ENCODE measurements around the gene LRRC42. TPM values are rescaled to one million over a fixed set of nuclear protein-coding genes. Genes with fewer than 3 reads are reported as not detected.

Gene LRRC42
- total RNA-seq, 1 donor, result 38.7 TPM

DNA sequence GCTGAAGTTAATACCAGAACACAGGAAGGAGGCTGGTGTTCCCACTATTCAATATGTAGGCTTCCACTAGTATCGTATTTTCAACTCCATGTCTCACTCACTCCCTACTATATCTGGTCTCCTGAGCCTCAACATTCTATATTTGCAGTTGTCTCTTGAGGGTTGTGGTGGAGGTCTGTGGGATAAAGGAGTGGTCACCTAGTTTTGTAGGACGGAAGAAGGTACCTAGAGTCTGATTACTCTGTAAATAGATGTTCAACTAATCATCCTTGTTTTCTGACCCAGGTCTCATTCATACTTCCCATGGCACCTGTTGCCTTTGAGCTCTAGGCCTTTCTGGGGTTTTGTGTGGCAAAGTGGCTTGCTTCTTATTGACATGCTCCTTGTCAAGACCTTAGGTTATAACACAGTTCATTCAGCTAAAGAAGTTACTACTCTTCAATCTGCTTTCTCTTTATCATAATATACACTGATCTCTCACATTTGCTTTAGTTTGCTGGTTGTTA lies 18.7 kb upstream of the LRRC42 start:
- Histone ChIP-seq H3K27me3 (ENCODE audit: insufficient read depth, low read length) (no peaks in the 10 kb centered on the region), H3K36me3 (ENCODE audit: insufficient read depth, low read length) (peaks cover 21% of the 10 kb centered on the region), H3K4me3 (ENCODE audit: insufficient read depth, low read length) (no peak overlapping the region), H4K20me1 (ENCODE audit: insufficient read depth, low read length) (no peaks in the 10 kb centered on the region), H2AFZ (ENCODE audit: low read length) (no peak overlapping the region), H3K79me2 (ENCODE audit: insufficient read depth, low read length) (no peaks in the 10 kb centered on the region), H3K27ac (ENCODE audit: low read depth, low read length) (no peak overlapping the region), H3K9me3 (ENCODE audit: low read depth, low read length) (no peaks in the 10 kb centered on the region), H3K4me2 (ENCODE audit: insufficient read depth, low read length) (no peak overlapping the region), H3K4me1 (ENCODE audit: insufficient read depth, low read length) (no peaks in the 10 kb centered on the region)
- no peak for DNase-seq (ENCODE audit: insufficient read length, low spot score, missing footprints)
- TF ChIP-seq, protein P1, sequence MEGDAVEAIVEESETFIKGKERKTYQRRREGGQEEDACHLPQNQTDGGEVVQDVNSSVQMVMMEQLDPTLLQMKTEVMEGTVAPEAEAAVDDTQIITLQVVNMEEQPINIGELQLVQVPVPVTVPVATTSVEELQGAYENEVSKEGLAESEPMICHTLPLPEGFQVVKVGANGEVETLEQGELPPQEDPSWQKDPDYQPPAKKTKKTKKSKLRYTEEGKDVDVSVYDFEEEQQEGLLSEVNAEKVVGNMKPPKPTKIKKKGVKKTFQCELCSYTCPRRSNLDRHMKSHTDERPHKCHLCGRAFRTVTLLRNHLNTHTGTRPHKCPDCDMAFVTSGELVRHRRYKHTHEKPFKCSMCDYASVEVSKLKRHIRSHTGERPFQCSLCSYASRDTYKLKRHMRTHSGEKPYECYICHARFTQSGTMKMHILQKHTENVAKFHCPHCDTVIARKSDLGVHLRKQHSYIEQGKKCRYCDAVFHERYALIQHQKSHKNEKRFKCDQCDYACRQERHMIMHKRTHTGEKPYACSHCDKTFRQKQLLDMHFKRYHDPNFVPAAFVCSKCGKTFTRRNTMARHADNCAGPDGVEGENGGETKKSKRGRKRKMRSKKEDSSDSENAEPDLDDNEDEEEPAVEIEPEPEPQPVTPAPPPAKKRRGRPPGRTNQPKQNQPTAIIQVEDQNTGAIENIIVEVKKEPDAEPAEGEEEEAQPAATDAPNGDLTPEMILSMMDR (IDR thresholded peaks at IDR 0.05; ENCODE audit: extremely low read depth, low read depth, low read length), result no peak

DNA sequence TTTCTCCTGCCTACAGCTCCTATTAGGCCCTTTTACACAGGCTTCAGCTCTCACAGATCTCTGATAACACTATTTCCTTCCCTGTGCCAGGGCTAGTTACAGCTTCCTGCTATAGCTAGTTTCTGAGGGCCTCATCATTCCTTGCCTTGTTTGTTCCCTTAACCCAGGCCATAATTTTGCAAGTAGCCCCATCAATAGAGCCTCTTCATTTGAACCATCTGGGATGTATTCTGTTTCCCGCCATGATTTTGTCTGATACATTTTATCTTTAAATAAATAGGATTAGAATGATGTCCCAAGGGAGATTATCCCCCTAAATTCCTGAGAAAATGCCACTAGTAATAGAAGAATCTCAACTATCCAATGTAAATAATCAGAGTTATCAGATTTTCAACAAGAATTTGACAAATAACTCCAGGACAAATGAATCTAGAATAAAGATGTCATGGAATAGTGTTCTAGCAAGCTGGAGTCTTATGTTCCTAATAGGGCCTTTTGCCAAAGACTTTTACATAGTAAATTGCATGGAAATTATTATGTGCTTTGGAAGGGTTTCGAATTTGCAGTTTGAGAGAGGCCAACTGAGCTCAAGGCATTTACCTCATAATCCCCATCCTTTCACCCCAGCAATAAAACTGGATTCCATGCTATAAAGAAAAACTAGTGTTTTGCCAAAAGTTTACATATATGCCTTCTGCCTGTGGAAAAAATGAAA lies 16.7 kb upstream of the LRRC42 start:
- H4K20me1 ChIP-seq (ENCODE audit: insufficient read depth, low read length), result no peaks in the 10 kb centered on the region
- no peaks in the 10 kb centered on the region for H3K4me1 ChIP-seq (ENCODE audit: insufficient read depth, low read length)
- no peak overlapping the region for H2AFZ ChIP-seq (ENCODE audit: low read length)
- H3K9me3 ChIP-seq (ENCODE audit: low read depth, low read length), result peaks cover 1% of the 10 kb centered on the region
- H3K36me3 ChIP-seq (ENCODE audit: insufficient read depth, low read length), result peaks cover 13% of the 10 kb centered on the region
- TF ChIP-seq, protein P1 (IDR thresholded peaks at IDR 0.05; ENCODE audit: extremely low read depth, low read depth, low read length), result no peak
- no peak overlapping the region for H3K4me3 ChIP-seq (ENCODE audit: insufficient read depth, low read length)
- H3K27ac ChIP-seq (ENCODE audit: low read depth, low read length), result no peak overlapping the region
- no peaks in the 10 kb centered on the region for H3K79me2 ChIP-seq (ENCODE audit: insufficient read depth, low read length)
- H3K4me2 ChIP-seq (ENCODE audit: insufficient read depth, low read length), result no peak overlapping the region
- H3K27me3 ChIP-seq (ENCODE audit: insufficient read depth, low read length), result no peaks in the 10 kb centered on the region
- no peak for DNase-seq (ENCODE audit: insufficient read length, low spot score, missing footprints)

DNA sequence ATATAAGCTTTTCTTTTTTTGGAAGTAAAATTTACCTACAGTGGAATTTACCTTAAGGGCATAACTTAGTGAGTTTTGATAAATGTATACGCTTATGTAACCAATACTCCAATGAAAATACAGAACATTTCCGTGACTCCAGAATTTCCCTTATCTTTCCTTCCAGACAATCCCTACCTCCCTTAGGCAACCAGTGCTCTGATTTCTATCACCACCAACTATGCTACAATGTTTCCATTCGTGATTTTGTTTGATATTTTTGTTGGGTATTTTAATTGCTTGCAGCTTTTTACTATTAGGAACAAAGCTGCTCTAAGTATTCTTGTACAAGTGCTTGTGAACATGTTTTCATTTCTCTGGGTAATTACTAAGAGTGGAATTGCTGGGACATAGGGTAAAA lies 15.2 kb upstream of the LRRC42 start:
- Histone ChIP-seq H3K4me1 (ENCODE audit: insufficient read depth, low read length) (no peaks in the 10 kb centered on the region), H3K27me3 (ENCODE audit: insufficient read depth, low read length) (no peaks in the 10 kb centered on the region), H3K4me3 (ENCODE audit: insufficient read depth, low read length) (no peak overlapping the region), H2AFZ (ENCODE audit: low read length) (no peak overlapping the region), H3K36me3 (ENCODE audit: insufficient read depth, low read length) (peaks cover 13% of the 10 kb centered on the region), H3K9me3 (ENCODE audit: low read depth, low read length) (peaks cover 1% of the 10 kb centered on the region), H3K4me2 (ENCODE audit: insufficient read depth, low read length) (no peak overlapping the region), H3K79me2 (ENCODE audit: insufficient read depth, low read length) (no peaks in the 10 kb centered on the region), H3K27ac (ENCODE audit: low read depth, low read length) (no peak overlapping the region), H4K20me1 (ENCODE audit: insufficient read depth, low read length) (no peaks in the 10 kb centered on the region)
- TF ChIP-seq, protein P1 (IDR thresholded peaks at IDR 0.05; ENCODE audit: extremely low read depth, low read depth, low read length), result no peak
- no peak for DNase-seq (ENCODE audit: insufficient read length, low spot score, missing footprints)

DNA sequence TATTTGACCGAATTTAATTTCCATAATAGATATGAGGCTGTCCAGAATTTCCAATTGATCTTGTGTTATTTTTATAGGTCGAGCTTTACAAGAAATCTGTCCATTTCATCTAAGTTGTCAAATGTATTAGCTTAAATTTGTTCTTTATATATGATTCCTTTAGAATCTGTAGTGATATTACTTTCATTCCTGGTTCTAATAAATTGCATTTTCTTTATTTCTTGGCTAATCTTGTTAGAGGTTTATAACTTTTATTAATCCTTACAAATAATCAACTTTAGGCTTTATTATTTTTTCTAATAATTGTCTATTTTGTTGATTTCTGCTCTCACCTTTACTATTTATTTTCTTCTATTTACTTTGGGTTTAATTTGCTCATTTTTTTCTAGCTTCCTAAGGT lies 14.6 kb upstream of the LRRC42 start:
- no peaks in the 10 kb centered on the region for H3K79me2 ChIP-seq (ENCODE audit: insufficient read depth, low read length)
- H3K4me3 ChIP-seq (ENCODE audit: insufficient read depth, low read length), result no peak overlapping the region
- no peaks in the 10 kb centered on the region for H3K27me3 ChIP-seq (ENCODE audit: insufficient read depth, low read length)
- TF ChIP-seq, protein P1 (IDR thresholded peaks at IDR 0.05; ENCODE audit: extremely low read depth, low read depth, low read length), result no peak
- H3K4me2 ChIP-seq (ENCODE audit: insufficient read depth, low read length), result no peak overlapping the region
- peaks cover 1% of the 10 kb centered on the region for H3K9me3 ChIP-seq (ENCODE audit: low read depth, low read length)
- no peak for DNase-seq (ENCODE audit: insufficient read length, low spot score, missing footprints)
- H2AFZ ChIP-seq (ENCODE audit: low read length), result no peak overlapping the region
- no peak overlapping the region for H3K27ac ChIP-seq (ENCODE audit: low read depth, low read length)
- no peaks in the 10 kb centered on the region for H4K20me1 ChIP-seq (ENCODE audit: insufficient read depth, low read length)
- H3K4me1 ChIP-seq (ENCODE audit: insufficient read depth, low read length), result no peaks in the 10 kb centered on the region
- H3K36me3 ChIP-seq (ENCODE audit: insufficient read depth, low read length), result peaks cover 13% of the 10 kb centered on the region
